ENCODE results near the gene HECTD1. TPM values are rescaled to one million over a fixed set of nuclear protein-coding genes. Genes with fewer than 3 reads are reported as not detected.

The HECTD1 gene
- total RNA-seq, 1 experiment from 2014 or later = 88.5 TPM

DNA sequence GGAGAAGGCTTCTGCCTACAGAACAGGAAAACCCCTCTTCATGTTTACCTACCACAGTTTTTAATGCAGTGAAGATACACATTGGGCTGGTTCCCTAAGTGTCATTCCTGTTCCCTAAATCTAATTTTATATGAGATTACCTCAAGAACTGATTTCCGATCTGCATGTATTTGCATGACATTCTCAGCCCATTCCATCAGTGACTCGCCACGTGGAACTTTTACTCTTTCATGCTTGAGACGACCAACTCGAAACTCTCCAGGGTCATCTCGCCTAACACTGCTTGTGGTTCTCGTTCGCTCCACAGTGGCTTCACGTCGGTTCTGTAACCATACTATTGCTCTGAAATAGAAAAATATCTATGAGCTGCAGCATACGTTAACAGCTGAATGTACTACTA is 98.3 kb downstream of the HECTD1 start:
- no peak overlapping the region for H3K4me3 Mint-ChIP-seq
- ChIA-PET CTCF (no interaction called here), POLR2A (no interaction called here)
- ATAC-seq (no peak), DNase-seq (ENCODE audit: low spot score) (no peak)
- H3K9me3 Mint-ChIP-seq = peaks cover under 1% of the 10 kb centered on the region; the same call in 1 of the 2 replicates
- TF ChIP-seq, protein P1, sequence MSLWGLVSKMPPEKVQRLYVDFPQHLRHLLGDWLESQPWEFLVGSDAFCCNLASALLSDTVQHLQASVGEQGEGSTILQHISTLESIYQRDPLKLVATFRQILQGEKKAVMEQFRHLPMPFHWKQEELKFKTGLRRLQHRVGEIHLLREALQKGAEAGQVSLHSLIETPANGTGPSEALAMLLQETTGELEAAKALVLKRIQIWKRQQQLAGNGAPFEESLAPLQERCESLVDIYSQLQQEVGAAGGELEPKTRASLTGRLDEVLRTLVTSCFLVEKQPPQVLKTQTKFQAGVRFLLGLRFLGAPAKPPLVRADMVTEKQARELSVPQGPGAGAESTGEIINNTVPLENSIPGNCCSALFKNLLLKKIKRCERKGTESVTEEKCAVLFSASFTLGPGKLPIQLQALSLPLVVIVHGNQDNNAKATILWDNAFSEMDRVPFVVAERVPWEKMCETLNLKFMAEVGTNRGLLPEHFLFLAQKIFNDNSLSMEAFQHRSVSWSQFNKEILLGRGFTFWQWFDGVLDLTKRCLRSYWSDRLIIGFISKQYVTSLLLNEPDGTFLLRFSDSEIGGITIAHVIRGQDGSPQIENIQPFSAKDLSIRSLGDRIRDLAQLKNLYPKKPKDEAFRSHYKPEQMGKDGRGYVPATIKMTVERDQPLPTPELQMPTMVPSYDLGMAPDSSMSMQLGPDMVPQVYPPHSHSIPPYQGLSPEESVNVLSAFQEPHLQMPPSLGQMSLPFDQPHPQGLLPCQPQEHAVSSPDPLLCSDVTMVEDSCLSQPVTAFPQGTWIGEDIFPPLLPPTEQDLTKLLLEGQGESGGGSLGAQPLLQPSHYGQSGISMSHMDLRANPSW (CRISPR knock-in tag; conservative IDR thresholded peaks at IDR 0.05; ENCODE audit: low read depth) = no peak
- TF ChIP-seq NFE2L1 (CRISPR knock-in tag; IDR thresholded peaks at IDR 0.05) (no peak), PRRX2 (CRISPR knock-in tag; IDR thresholded peaks at IDR 0.05) (no peak), ZNF671 (CRISPR knock-in tag; IDR thresholded peaks at IDR 0.05) (no peak), GRHL2 (CRISPR knock-in tag; IDR thresholded peaks at IDR 0.05; ENCODE audit: insufficient replicate concordance, severe bottlenecking) (no peak), ESRRA (CRISPR knock-in tag; IDR thresholded peaks at IDR 0.05; ENCODE audit: borderline replicate concordance) (no peak), CREB1 (CRISPR knock-in tag; IDR thresholded peaks at IDR 0.05) (no peak), JUN (CRISPR knock-in tag; IDR thresholded peaks at IDR 0.05) (no peak)
- TF ChIP-seq, protein P2, sequence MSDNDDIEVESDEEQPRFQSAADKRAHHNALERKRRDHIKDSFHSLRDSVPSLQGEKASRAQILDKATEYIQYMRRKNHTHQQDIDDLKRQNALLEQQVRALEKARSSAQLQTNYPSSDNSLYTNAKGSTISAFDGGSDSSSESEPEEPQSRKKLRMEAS (CRISPR knock-in tag; IDR thresholded peaks at IDR 0.05) = no peak
- H3K4me1 Mint-ChIP-seq = no peaks in the 10 kb centered on the region
- peaks cover 75% of the 10 kb centered on the region for H3K36me3 Mint-ChIP-seq
- H3K27me3 Mint-ChIP-seq (ENCODE audit: low read depth) = no peaks in the 10 kb centered on the region
- 0 out of 2 replicates have a peak overlapping the region, but pooled peaks have one; percentile 4 for H3K27ac Mint-ChIP-seq

- ChIA-PET POLR2A (no interaction called here), CTCF (interaction anchor here (0.6 kb wide), 1 partner anchor 34 kb away, joined by 3 read pairs; no protein-coding TSS in a partner anchor)
- DNase-seq (ENCODE audit: low spot score) (no peak), ATAC-seq (no peak)
- peaks cover 17% of the 10 kb centered on the region for H3K9me3 Mint-ChIP-seq
- H3K27ac Mint-ChIP-seq = no peak overlapping the region
- H3K36me3 Mint-ChIP-seq = peaks cover 77% of the 10 kb centered on the region
- H3K4me1 Mint-ChIP-seq = no peaks in the 10 kb centered on the region
- no peak for TF ChIP-seq AFF4 (CRISPR knock-in tag; IDR thresholded peaks at IDR 0.05; ENCODE audit: borderline replicate concordance)
- TF ChIP-seq, protein P3, sequence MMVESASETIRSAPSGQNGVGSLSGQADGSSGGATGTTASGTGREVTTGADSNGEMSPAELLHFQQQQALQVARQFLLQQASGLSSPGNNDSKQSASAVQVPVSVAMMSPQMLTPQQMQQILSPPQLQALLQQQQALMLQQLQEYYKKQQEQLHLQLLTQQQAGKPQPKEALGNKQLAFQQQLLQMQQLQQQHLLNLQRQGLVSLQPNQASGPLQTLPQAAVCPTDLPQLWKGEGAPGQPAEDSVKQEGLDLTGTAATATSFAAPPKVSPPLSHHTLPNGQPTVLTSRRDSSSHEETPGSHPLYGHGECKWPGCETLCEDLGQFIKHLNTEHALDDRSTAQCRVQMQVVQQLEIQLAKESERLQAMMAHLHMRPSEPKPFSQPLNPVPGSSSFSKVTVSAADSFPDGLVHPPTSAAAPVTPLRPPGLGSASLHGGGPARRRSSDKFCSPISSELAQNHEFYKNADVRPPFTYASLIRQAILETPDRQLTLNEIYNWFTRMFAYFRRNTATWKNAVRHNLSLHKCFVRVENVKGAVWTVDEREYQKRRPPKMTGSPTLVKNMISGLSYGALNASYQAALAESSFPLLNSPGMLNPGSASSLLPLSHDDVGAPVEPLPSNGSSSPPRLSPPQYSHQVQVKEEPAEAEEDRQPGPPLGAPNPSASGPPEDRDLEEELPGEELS (CRISPR knock-in tag; IDR thresholded peaks at IDR 0.05) = no peak
- TF ChIP-seq USF1 (CRISPR knock-in tag; IDR thresholded peaks at IDR 0.05) = no peak
- no peak for TF ChIP-seq FOXJ3 (CRISPR knock-in tag; IDR thresholded peaks at IDR 0.05; ENCODE audit: borderline replicate concordance)
- TF ChIP-seq, protein P4, sequence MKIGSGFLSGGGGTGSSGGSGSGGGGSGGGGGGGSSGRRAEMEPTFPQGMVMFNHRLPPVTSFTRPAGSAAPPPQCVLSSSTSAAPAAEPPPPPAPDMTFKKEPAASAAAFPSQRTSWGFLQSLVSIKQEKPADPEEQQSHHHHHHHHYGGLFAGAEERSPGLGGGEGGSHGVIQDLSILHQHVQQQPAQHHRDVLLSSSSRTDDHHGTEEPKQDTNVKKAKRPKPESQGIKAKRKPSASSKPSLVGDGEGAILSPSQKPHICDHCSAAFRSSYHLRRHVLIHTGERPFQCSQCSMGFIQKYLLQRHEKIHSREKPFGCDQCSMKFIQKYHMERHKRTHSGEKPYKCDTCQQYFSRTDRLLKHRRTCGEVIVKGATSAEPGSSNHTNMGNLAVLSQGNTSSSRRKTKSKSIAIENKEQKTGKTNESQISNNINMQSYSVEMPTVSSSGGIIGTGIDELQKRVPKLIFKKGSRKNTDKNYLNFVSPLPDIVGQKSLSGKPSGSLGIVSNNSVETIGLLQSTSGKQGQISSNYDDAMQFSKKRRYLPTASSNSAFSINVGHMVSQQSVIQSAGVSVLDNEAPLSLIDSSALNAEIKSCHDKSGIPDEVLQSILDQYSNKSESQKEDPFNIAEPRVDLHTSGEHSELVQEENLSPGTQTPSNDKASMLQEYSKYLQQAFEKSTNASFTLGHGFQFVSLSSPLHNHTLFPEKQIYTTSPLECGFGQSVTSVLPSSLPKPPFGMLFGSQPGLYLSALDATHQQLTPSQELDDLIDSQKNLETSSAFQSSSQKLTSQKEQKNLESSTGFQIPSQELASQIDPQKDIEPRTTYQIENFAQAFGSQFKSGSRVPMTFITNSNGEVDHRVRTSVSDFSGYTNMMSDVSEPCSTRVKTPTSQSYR (CRISPR knock-in tag; IDR thresholded peaks at IDR 0.05) = no peak
- TF ChIP-seq OVOL2 (CRISPR knock-in tag; IDR thresholded peaks at IDR 0.05; ENCODE audit: borderline replicate concordance) = no peak
- TF ChIP-seq GRHL2 (CRISPR knock-in tag; IDR thresholded peaks at IDR 0.05; ENCODE audit: insufficient replicate concordance, severe bottlenecking) = no peak
- TF ChIP-seq, protein P5, sequence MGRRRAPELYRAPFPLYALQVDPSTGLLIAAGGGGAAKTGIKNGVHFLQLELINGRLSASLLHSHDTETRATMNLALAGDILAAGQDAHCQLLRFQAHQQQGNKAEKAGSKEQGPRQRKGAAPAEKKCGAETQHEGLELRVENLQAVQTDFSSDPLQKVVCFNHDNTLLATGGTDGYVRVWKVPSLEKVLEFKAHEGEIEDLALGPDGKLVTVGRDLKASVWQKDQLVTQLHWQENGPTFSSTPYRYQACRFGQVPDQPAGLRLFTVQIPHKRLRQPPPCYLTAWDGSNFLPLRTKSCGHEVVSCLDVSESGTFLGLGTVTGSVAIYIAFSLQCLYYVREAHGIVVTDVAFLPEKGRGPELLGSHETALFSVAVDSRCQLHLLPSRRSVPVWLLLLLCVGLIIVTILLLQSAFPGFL (CRISPR knock-in tag; IDR thresholded peaks at IDR 0.05; ENCODE audit: borderline replicate concordance) = no peak
- TF ChIP-seq ETV6 (CRISPR knock-in tag; IDR thresholded peaks at IDR 0.05) = no peak
- no peak for TF ChIP-seq CREM (CRISPR knock-in tag; IDR thresholded peaks at IDR 0.05)
- TF ChIP-seq, protein P6, sequence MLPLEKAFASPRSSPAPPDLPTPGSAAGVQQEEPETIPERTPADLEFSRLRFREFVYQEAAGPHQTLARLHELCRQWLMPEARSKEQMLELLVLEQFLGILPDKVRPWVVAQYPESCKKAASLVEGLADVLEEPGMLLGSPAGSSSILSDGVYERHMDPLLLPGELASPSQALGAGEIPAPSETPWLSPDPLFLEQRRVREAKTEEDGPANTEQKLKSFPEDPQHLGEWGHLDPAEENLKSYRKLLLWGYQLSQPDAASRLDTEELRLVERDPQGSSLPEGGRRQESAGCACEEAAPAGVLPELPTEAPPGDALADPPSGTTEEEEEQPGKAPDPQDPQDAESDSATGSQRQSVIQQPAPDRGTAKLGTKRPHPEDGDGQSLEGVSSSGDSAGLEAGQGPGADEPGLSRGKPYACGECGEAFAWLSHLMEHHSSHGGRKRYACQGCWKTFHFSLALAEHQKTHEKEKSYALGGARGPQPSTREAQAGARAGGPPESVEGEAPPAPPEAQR (CRISPR knock-in tag; IDR thresholded peaks at IDR 0.05) = no peak
- H3K4me3 Mint-ChIP-seq = no peak overlapping the region
- H3K27me3 Mint-ChIP-seq (ENCODE audit: low read depth) = no peaks in the 10 kb centered on the region
Measured at GRCh38 chr14:31106768-31107167, 100.8 kb downstream of the HECTD1 start.

Measured in WTC11 (cell line).